Measurements from ENCODE around the gene VEZT.

DNA sequence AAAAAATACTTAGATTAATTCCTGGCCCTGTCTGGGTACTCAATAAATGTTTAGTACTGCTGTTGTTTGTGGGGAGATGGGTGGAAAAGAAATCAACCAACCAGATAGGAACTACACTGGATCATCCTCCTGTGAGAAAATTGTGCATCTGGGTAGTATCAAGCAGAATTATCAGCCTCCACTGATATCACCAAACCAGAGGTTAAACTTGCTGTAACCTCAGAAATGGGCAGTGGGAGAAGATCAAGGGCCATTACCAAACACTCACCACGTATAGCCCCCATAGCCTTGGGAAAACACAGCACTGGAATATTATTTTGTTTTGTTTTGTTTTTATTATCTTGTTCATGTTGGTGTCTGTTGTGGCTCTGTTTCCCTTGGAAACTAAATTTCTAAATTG is 19.7 kb downstream of the VEZT start:
- TF ChIP-seq CTCF (IDR thresholded peaks at IDR 0.05) (no peak), POLR2A (IDR thresholded peaks at IDR 0.05) (no peak)

Data from tibial nerve (tissue), 3 donors.